Ovary (tissue), 9 donors: ENCODE results near the gene DOK3. TPM values are rescaled to one million over a fixed set of nuclear protein-coding genes. Genes with fewer than 3 reads are reported as not detected.

Experiments used
- DNase-seq, 5 donors: peaks; one replicate each; pipeline ENCODE4 v3.0.0-alpha.2; 2019 to 2020
- H3K27ac ChIP-seq, 2 donors: fragments of 200-600 bp; one replicate each; pipeline versions ENCODE4 v1.5.1 to v1.8.0; 2019 to 2022
- H3K27me3 ChIP-seq: fragments of 200-600 bp; one replicate; pipeline ENCODE4 v1.8.0; 2022
- H3K36me3 ChIP-seq: fragments of 200-600 bp; sonication (generic); one replicate; pipeline ENCODE4 v1.5.1; 2019
- H3K4me1 ChIP-seq: one replicate; pipeline ENCODE4 v1.8.1; 2013; ENCODE audit warnings: mild to moderate bottlenecking, moderate library complexity; ENCODE audit not compliant: insufficient read depth
- H3K4me3 ChIP-seq: fragments of 200-600 bp; sonication (generic); one replicate; pipeline ENCODE4 v1.5.1; 2017
- H3K9me3 ChIP-seq, 2 donors: fragments of 200-600 bp in 1 of 2; sonication (generic) in 1 of 2; one replicate each; pipeline versions ENCODE4 v1.5.1 to v1.8.1; 2013 to 2019; ENCODE audit warnings: mild to moderate bottlenecking in 1 of 2, moderate library complexity in 1 of 2
- EP300 ChIP-seq: sonication (generic); formaldehyde crosslinking; IDR thresholded peaks from one replicate; pipeline ENCODE4 v1.6.1; 2017; ENCODE audit warnings: antibody characterized with exemption
- POLR2A ChIP-seq: fragments of 450-650 bp; IDR thresholded peaks from one replicate; pipeline ENCODE4 v1.6.1; 2017; ENCODE audit warnings: antibody characterized with exemption, mild to moderate bottlenecking, moderate library complexity
- WGBS, 3 donors: extraction: QIAGEN DNeasy Blood & Tissue Kit in 1 of 3; methylation state at CpG; one replicate each; pipeline versions ENCODE4 v1.1.5 to v1.1.7; 2013 to 2017; 5-methylcytosine and 5-hydroxymethylcytosine counted together
- intact Hi-C, 4 donors: fragments of 100-400 bp; cut with DNase I; formaldehyde crosslinking; loops; one replicate each; pipeline versions ENCODE4 v1.11.0 to v1.15.1; 2022 to 2023
- polyA plus RNA-seq, 2 donors: library from polyadenylated mRNA; stranded (reverse); fragments of 200-250 nt in 1 of 2; fragments of 350-450 nt in 1 of 2; fragmentation: Illumina TruSeq in 1 of 2; extraction: RNeasy Lipid Tissue Mini Kit (QIAGEN cat#74804) in 1 of 2; gene quantifications; one replicate each; pipeline ENCODE4 v1.2.3, GENCODE V29; 2013 to 2014
- total RNA-seq, 7 donors: library from RNA; depleted of rRNA in 2 of 7; stranded (reverse); fragments of >200 nt in 2 of 7; fragmentation: NEBNext Ultra II Directional in 3 of 7; extraction: Animal tissue kit (Norgen Biotek cat#: 25700) in 3 of 7; gene quantifications; one replicate each; pipeline versions ENCODE4 v1.1.0 to v1.2.4, GENCODE V29; 2016 to 2023
- TF ChIP-seq, protein P1 (sequence below), 3 donors: fragments of 450-650 bp in 2 of 3; fragments of 200-600 bp in 1 of 3; IDR thresholded peaks; one replicate each; pipeline versions ENCODE4 v1.5.1 to v1.8.0; 2016 to 2022; ENCODE audit warnings: antibody characterized with exemption in 3 of 3, mild to moderate bottlenecking in 1 of 3
- donor health status: DM: no; HTN: no; CAD: no; lungs with moderate emphysema.
- donor health status: DM: no; HTN: no; CAD: no.
- donor health status: Bipolar disorder and iron deficiency.
- donor health status: DM: yes; HTN: yes; CAD: no.
- donor health status: DM: no; HTN: no; CAD: no.
- donor health status: DM: yes; HTN: yes; CAD: no.

Gene DOK3
- total and polyA plus RNA-seq, 9 donors: 1.3 to 7.2 (median 2.5) TPM

DNA sequence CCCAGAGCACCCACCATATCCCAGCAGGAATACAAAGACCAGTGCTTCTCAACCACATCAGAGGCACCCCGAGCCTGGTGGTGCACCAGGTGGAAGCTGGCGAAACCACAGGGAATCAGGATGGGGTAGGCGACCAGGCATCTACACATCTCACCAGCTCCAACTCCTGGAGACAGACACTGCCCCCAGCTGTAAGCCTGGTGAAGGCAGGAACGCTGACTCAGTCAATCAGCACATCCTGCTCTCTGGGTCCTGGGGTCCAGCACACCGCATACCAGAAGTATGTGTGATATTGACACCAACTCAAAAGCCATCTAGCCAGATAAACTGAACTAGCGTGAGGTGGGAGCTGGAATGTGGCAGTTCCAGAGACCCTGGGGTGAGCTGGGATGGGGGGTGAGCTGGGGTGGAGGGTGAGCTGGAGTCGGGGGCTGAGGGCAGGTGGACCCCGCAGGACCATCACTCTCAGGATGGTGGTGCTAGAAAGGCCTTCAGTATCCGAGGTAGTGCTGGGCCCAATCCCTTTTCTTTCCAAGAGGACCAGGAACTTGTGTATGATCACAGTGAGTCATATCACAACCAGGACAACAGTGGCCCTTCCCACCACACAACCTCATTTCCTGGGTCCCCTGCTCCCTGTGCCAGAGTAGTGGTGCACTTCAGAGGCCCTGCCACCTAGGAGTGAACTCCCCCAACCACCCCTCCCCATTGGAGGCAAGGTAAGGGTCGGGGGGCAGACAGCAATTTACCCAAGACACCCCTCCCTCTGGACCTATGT lies 38.7 kb downstream of the DOK3 start:
- H3K36me3 ChIP-seq: no peaks in the 10 kb centered on the region
- intact Hi-C loops: no loop called here
- H3K27ac ChIP-seq: no peak overlapping the region
- no peaks in the 10 kb centered on the region for H3K27me3 ChIP-seq
- TF ChIP-seq, protein P1, sequence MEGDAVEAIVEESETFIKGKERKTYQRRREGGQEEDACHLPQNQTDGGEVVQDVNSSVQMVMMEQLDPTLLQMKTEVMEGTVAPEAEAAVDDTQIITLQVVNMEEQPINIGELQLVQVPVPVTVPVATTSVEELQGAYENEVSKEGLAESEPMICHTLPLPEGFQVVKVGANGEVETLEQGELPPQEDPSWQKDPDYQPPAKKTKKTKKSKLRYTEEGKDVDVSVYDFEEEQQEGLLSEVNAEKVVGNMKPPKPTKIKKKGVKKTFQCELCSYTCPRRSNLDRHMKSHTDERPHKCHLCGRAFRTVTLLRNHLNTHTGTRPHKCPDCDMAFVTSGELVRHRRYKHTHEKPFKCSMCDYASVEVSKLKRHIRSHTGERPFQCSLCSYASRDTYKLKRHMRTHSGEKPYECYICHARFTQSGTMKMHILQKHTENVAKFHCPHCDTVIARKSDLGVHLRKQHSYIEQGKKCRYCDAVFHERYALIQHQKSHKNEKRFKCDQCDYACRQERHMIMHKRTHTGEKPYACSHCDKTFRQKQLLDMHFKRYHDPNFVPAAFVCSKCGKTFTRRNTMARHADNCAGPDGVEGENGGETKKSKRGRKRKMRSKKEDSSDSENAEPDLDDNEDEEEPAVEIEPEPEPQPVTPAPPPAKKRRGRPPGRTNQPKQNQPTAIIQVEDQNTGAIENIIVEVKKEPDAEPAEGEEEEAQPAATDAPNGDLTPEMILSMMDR (IDR thresholded peaks at IDR 0.05): no peak
- no peak for TF ChIP-seq EP300
- no peak for TF ChIP-seq POLR2A
- H3K9me3 ChIP-seq: no peaks in the 10 kb centered on the region
- peaks cover 21% of the 10 kb centered on the region for H3K4me1 ChIP-seq
- WGBS, 3 donors: 77 to 78% (median 77%) methylated on average over 10 of the region's 10 CpGs
- H3K4me3 ChIP-seq: no peak overlapping the region
- DNase-seq: no peak

DNA sequence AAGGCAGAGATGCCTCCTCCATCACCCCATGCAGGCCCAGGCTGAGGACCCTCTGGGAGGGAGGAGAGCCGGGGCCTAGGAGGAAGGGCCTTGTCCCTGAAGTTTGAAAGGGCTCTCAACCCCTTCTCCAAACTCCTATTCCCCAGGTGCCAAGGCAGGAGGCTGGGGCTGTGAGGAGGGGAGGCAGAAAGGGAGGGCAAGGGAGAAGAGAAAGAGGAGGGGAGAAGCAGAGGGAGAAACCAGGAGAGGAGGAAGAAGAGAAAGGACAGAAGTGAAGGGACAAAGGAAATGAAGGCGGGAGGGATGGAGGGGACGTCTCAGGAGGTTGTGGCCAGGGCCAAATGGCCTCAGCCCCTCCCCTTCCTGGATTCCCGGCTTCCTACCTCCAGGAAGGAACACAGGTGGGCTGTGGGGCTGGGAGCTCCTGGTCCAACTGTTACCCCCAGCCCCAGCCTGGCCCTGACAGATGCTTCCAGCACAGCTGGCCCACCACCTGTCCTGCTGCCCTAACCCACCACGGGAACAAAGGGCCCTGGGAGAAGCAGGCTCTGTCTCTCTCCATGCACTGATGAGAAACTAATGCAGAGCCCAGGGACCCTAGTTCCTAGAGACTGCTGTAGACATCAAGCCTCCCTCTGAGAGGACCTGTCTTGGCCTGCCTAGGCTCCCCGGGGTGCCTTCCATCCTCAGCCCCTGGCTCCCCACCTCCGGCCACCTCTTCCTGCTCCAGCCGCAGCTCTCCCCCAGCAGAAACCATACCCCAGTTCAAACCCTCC lies 39.7 kb downstream of the DOK3 start:
- H3K4me1 ChIP-seq: peaks cover 20% of the 10 kb centered on the region
- no peak for DNase-seq
- H3K27ac ChIP-seq: no peak overlapping the region
- TF ChIP-seq EP300 (no peak), POLR2A (no peak)
- TF ChIP-seq, protein P1 (IDR thresholded peaks at IDR 0.05): no peak
- no peaks in the 10 kb centered on the region for H3K9me3 ChIP-seq
- no peaks in the 10 kb centered on the region for H3K36me3 ChIP-seq
- intact Hi-C loops: no loop called here
- WGBS, 3 donors: 64 to 79% (median 73%) methylated on average over 8 of the region's 8 CpGs
- no peaks in the 10 kb centered on the region for H3K27me3 ChIP-seq
- H3K4me3 ChIP-seq: no peak overlapping the region

DNA sequence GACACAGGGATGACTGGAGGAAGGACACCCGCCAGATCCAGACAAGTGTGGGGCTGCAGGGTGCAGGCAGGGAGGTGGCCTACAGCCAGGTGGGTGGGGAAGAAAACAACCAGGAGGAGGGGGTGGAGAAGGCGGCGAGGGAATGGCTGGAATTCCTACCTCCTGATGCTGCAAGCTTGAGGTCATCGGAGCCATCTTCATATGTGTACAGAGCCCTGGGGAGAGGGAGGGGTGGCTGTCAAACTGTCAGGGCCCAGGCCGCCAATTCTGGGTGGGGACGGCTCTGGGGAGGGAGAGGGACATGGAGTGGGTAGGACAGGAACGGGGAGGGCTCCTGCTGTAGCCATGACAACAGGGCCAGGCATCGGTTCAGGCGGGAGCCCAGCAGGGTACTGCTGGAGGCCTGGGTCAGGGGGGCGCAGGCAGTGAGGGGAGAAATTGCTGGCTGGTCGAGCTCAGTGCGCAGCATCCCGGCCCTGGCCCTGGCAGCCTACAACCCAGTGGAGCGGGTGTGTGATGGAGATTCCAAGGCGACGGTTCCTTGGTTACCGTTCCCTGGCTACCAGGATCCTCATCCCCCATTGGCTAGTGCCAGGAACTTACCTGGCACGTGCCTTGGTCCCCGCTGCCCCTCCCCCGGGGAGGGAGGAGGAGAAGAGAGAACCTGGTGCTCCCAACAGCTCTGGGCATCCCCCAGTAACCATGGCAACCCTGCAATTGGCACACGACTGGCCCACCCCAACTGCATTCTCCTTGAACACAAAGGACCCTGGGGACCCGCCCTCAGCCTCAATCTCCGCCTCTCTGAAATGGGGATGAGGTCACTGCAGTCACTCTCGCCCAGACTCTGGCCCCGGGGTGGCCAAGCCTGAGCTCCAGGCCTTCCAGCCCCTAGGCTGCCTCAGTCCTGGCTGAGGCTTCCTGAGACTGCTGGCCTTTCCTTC lies 40.7 kb downstream of the DOK3 start:
- TF ChIP-seq, protein P1 (IDR thresholded peaks at IDR 0.05): no peak
- TF ChIP-seq EP300: no peak
- no peak for TF ChIP-seq POLR2A
- peak in 1 of 5 donors; percentile 21 for DNase-seq
- WGBS, 3 donors: 61 to 70% (median 68%) methylated on average over 24 to 25 of the region's 25 CpGs
- Histone ChIP-seq H3K27ac (no peak overlapping the region), H3K27me3 (no peaks in the 10 kb centered on the region), H3K4me3 (no peak overlapping the region), H3K4me1 (peaks cover 11% of the 10 kb centered on the region), H3K9me3 (no peaks in the 10 kb centered on the region), H3K36me3 (no peaks in the 10 kb centered on the region)
- intact Hi-C loops: no loop called here

DNA sequence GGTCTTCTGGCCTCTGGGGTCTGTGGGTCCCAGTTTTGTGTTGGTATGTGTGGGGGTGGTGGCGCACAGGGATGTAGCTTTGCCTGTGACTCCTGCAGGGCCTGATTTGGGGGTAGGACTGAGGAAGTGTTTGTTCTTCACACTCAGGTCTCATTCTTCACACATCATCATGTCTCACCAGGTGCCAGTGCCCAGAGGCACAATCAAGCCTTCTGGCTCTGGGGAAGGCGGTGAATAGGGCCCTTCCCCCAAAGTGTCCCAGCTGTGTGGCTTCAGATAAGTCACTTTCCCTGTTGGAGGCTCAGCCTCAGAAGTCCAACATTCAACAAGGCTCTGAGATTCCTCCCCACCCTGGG lies 41.3 kb downstream of the DOK3 start:
- Histone ChIP-seq H3K27ac (no peak overlapping the region), H3K36me3 (no peaks in the 10 kb centered on the region), H3K27me3 (no peaks in the 10 kb centered on the region), H3K4me3 (no peak overlapping the region), H3K4me1 (peaks cover 10% of the 10 kb centered on the region), H3K9me3 (no peaks in the 10 kb centered on the region)
- WGBS, 3 donors: 94% methylated on average over 2 of the region's 2 CpGs
- TF ChIP-seq, protein P1 (IDR thresholded peaks at IDR 0.05): no peak
- no peak for TF ChIP-seq EP300
- no peak for TF ChIP-seq POLR2A
- intact Hi-C loops: no loop called here
- DNase-seq: no peak
